K562 (cell line): ENCODE data around the gene PMIS2. TPM values are rescaled to one million over a fixed set of nuclear protein-coding genes. Genes with fewer than 3 reads are reported as not detected.

Source experiments
- CEBPG ChIP-seq, 3 experiments: fragments of 200-800 bp in 1 of 3; sonication (Bioruptor generic) in 1 of 3; sonication (generic) in 1 of 3; formaldehyde crosslinking in 1 of 3; IDR thresholded peaks in 2 of 3; conservative IDR thresholded peaks in 1 of 3; 2 replicates each; pipeline versions ENCODE4 v1.6.1 to v1.8.0; 2016 to 2022; ENCODE audit warnings: missing compliant biosample characterization in 2 of 3, missing genetic modification characterization in 2 of 3, mild to moderate bottlenecking in 1 of 3, missing genetic modification reagents in 1 of 3
- DMBX1 ChIP-seq: fragments of 250-450 bp; sonication (Bioruptor Pico); IDR thresholded peaks from 2 replicates; pipeline ENCODE4 v1.8.0; 2022; ENCODE audit warnings: inconsistent platforms, mild to moderate bottlenecking, moderate library complexity, borderline replicate concordance
- MBD2 ChIP-seq: sonication (generic); IDR thresholded peaks from 2 replicates; pipeline ENCODE4 v1.6.1; 2016; ENCODE audit warnings: low read depth, borderline replicate concordance
- TAF9B ChIP-seq: fragments of 450-650 bp; IDR thresholded peaks from 2 replicates; pipeline ENCODE4 v1.6.1; 2018; ENCODE audit warnings: mild to moderate bottlenecking; ENCODE audit not compliant: partially characterized antibody
- TBP ChIP-seq: optimal IDR thresholded peaks from 2 replicates; pipeline ENCODE3; 2011; ENCODE audit warnings: low read depth, low read length, improper control_type of control experiment
- ZNF445 ChIP-seq: fragments of 250-450 bp; sonication (Bioruptor Pico); IDR thresholded peaks from 2 replicates; pipeline ENCODE4 v1.4.0; 2020; ENCODE audit warnings: low read depth, mild to moderate bottlenecking, moderate library complexity
- polyA plus RNA-seq, 8 experiments: library from polyadenylated mRNA; depleted of rRNA in 4 of 8; stranded (reverse) in 5 of 8; unstranded in 3 of 8; fragments of >200 nt; fragmentation: Nextera tagmentation in 2 of 8; fragmentation: Illumina TruSeq in 1 of 8; extraction: Ambion mirVana in 2 of 8; extraction: Trizol in 1 of 8; gene quantifications; 2 replicates each; pipeline versions ENCODE4 v1.2.1 to v1.2.3, GENCODE V29; 2011 to 2014; ENCODE audit warnings: inconsistent platforms in 1 of 8, missing spikeins in 1 of 8
- total RNA-seq, 7 experiments: library from RNA; depleted of rRNA in 6 of 7; stranded (reverse); fragments of >200 nt in 6 of 7; fragmentation: Illumina TruSeq in 2 of 7; extraction: Trizol in 2 of 7; gene quantifications; 2 replicates each; pipeline versions ENCODE4 v1.2.1 to v1.2.3, GENCODE V29; 2011 to 2021; ENCODE audit warnings: low replicate concordance in 1 of 7
- TF ChIP-seq, protein P1 (sequence below): fragments of 450-650 bp; IDR thresholded peaks from 2 replicates; pipeline ENCODE4 v1.6.1; 2016; ENCODE audit warnings: missing biosample characterization, missing genetic modification characterization
- TF ChIP-seq, protein P2 (sequence below): fragments of 450-650 bp; IDR thresholded peaks from 2 replicates; pipeline ENCODE4 v1.6.1; 2016; ENCODE audit warnings: mild to moderate bottlenecking, moderate library complexity
- TF ChIP-seq, protein P3 (sequence below), 2 experiments: fragments of 450-650 bp; conservative IDR thresholded peaks; 2 replicates each; pipeline ENCODE4 v1.6.1; 2017; ENCODE audit warnings: mild to moderate bottlenecking in 2 of 2, moderate library complexity in 2 of 2

Gene PMIS2
- total and polyA plus RNA-seq, 9 of the 15 experiments (the other 6 are each of a cell fraction or from before 2014, with no cell fraction given) = not detected

DNA sequence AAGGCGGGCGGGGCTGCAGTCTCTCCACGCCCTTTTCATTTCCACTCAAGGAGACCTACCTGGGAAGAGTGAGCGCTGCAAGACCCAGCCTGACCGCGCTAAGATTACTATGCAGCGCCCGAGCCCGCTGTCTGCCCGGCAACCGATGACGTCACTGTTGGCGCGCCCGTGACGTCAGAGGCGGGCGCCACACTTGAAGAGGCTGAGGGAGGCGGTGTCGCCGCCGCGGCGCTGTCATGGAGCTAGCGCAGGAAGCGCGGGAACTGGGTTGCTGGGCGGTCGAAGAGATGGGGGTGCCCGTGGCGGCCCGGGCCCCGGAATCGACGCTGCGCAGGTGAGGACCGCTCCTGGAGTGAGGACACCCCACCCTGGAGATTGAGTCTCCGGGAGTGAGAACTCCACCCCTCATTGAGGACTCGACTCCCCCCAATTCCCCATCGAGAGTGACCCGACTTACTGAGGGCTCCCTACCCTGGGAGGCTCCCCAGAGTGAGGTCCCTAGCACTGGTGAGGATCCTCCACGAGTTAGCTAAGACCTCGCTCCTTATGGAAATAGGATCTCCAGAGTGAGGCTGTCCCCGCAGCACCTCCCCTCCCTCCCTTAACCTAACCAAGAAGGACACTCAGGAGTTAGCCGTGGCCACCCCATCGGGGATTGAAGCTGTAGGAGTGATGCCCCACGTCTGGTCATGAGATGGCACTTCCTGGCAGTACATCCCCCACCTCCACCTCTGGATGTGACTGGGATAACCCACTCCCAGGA lies 26.8 kb downstream of the PMIS2 start, which contains the start of gene HAUS5 (continued):
- TF ChIP-seq, protein P1, sequence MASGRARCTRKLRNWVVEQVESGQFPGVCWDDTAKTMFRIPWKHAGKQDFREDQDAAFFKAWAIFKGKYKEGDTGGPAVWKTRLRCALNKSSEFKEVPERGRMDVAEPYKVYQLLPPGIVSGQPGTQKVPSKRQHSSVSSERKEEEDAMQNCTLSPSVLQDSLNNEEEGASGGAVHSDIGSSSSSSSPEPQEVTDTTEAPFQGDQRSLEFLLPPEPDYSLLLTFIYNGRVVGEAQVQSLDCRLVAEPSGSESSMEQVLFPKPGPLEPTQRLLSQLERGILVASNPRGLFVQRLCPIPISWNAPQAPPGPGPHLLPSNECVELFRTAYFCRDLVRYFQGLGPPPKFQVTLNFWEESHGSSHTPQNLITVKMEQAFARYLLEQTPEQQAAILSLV = no peak
- peak; percentile 32; the same call in 1 of the 2 replicates for TF ChIP-seq CEBPG (CRISPR knock-in tag; IDR thresholded peaks at IDR 0.05)
- no peak for TF ChIP-seq CEBPG (tag; conservative IDR thresholded peaks at IDR 0.05 in 1 of 2, IDR thresholded peaks at IDR 0.05 in 1 of 2)
- peak; percentile 68 for TF ChIP-seq TAF9B
- peak; percentile 41; the same call in 1 of the 2 replicates for TF ChIP-seq DMBX1 (CRISPR knock-in tag)
- TF ChIP-seq MBD2 = peak; percentile 73; the same call in 1 of the 2 replicates
- TF ChIP-seq, protein P2, sequence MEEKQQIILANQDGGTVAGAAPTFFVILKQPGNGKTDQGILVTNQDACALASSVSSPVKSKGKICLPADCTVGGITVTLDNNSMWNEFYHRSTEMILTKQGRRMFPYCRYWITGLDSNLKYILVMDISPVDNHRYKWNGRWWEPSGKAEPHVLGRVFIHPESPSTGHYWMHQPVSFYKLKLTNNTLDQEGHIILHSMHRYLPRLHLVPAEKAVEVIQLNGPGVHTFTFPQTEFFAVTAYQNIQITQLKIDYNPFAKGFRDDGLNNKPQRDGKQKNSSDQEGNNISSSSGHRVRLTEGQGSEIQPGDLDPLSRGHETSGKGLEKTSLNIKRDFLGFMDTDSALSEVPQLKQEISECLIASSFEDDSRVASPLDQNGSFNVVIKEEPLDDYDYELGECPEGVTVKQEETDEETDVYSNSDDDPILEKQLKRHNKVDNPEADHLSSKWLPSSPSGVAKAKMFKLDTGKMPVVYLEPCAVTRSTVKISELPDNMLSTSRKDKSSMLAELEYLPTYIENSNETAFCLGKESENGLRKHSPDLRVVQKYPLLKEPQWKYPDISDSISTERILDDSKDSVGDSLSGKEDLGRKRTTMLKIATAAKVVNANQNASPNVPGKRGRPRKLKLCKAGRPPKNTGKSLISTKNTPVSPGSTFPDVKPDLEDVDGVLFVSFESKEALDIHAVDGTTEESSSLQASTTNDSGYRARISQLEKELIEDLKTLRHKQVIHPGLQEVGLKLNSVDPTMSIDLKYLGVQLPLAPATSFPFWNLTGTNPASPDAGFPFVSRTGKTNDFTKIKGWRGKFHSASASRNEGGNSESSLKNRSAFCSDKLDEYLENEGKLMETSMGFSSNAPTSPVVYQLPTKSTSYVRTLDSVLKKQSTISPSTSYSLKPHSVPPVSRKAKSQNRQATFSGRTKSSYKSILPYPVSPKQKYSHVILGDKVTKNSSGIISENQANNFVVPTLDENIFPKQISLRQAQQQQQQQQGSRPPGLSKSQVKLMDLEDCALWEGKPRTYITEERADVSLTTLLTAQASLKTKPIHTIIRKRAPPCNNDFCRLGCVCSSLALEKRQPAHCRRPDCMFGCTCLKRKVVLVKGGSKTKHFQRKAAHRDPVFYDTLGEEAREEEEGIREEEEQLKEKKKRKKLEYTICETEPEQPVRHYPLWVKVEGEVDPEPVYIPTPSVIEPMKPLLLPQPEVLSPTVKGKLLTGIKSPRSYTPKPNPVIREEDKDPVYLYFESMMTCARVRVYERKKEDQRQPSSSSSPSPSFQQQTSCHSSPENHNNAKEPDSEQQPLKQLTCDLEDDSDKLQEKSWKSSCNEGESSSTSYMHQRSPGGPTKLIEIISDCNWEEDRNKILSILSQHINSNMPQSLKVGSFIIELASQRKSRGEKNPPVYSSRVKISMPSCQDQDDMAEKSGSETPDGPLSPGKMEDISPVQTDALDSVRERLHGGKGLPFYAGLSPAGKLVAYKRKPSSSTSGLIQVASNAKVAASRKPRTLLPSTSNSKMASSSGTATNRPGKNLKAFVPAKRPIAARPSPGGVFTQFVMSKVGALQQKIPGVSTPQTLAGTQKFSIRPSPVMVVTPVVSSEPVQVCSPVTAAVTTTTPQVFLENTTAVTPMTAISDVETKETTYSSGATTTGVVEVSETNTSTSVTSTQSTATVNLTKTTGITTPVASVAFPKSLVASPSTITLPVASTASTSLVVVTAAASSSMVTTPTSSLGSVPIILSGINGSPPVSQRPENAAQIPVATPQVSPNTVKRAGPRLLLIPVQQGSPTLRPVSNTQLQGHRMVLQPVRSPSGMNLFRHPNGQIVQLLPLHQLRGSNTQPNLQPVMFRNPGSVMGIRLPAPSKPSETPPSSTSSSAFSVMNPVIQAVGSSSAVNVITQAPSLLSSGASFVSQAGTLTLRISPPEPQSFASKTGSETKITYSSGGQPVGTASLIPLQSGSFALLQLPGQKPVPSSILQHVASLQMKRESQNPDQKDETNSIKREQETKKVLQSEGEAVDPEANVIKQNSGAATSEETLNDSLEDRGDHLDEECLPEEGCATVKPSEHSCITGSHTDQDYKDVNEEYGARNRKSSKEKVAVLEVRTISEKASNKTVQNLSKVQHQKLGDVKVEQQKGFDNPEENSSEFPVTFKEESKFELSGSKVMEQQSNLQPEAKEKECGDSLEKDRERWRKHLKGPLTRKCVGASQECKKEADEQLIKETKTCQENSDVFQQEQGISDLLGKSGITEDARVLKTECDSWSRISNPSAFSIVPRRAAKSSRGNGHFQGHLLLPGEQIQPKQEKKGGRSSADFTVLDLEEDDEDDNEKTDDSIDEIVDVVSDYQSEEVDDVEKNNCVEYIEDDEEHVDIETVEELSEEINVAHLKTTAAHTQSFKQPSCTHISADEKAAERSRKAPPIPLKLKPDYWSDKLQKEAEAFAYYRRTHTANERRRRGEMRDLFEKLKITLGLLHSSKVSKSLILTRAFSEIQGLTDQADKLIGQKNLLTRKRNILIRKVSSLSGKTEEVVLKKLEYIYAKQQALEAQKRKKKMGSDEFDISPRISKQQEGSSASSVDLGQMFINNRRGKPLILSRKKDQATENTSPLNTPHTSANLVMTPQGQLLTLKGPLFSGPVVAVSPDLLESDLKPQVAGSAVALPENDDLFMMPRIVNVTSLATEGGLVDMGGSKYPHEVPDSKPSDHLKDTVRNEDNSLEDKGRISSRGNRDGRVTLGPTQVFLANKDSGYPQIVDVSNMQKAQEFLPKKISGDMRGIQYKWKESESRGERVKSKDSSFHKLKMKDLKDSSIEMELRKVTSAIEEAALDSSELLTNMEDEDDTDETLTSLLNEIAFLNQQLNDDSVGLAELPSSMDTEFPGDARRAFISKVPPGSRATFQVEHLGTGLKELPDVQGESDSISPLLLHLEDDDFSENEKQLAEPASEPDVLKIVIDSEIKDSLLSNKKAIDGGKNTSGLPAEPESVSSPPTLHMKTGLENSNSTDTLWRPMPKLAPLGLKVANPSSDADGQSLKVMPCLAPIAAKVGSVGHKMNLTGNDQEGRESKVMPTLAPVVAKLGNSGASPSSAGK = peak; percentile 90
- TF ChIP-seq, protein P3, sequence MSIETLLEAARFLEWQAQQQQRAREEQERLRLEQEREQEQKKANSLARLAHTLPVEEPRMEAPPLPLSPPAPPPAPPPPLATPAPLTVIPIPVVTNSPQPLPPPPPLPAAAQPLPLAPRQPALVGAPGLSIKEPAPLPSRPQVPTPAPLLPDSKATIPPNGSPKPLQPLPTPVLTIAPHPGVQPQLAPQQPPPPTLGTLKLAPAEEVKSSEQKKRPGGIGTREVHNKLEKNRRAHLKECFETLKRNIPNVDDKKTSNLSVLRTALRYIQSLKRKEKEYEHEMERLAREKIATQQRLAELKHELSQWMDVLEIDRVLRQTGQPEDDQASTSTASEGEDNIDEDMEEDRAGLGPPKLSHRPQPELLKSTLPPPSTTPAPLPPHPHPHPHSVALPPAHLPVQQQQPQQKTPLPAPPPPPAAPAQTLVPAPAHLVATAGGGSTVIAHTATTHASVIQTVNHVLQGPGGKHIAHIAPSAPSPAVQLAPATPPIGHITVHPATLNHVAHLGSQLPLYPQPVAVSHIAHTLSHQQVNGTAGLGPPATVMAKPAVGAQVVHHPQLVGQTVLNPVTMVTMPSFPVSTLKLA (conservative IDR thresholded peaks at IDR 0.05) = peak; percentile 74 to 90
- TF ChIP-seq ZNF445 (CRISPR knock-in tag) = peak; percentile 66; the same call in 1 of the 2 replicates
- peak; percentile 54 for TF ChIP-seq TBP
